Activated CD4-positive, CD25-positive, alpha-beta regulatory T cell (primary cell): ENCODE measurements around the gene CDH23.

Experiments used
- DNase-seq, 4 experiments: peaks; one replicate each; lab custom pipeline; 2025; lab: John Stamatoyannopoulos, UW

The CDH23 gene

DNA sequence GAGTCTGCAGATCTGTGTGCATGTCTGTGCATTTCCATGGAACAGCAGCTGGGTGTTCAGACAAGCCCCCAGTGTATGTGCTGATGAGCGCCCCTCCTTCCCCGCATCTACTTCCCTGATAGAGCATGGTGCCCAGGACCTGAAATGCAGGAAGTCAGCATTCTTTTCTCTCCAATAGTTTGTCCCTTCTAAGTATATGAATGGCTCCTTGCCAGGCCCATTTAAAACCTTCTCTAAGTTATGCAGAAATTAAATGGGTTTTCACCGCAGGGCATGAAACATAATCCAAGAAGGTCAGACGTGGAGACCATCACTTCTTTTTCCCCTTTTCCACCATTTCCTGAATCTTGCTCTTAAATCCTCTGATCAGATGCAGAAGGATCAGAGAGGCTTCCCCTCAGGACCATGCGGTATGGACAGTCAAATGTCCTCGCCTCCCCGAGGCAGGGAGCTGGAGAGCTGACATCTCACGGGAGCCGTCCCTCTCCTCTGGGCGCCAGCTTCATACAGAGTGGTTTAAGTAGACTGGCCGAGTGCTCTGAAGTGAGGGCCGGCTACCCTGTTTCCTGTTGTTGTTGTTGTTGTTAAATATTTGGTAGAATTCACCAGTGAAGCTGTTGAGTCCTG is 167.6 kb downstream of the CDH23 start:
- DNase-seq = no peak

DNA sequence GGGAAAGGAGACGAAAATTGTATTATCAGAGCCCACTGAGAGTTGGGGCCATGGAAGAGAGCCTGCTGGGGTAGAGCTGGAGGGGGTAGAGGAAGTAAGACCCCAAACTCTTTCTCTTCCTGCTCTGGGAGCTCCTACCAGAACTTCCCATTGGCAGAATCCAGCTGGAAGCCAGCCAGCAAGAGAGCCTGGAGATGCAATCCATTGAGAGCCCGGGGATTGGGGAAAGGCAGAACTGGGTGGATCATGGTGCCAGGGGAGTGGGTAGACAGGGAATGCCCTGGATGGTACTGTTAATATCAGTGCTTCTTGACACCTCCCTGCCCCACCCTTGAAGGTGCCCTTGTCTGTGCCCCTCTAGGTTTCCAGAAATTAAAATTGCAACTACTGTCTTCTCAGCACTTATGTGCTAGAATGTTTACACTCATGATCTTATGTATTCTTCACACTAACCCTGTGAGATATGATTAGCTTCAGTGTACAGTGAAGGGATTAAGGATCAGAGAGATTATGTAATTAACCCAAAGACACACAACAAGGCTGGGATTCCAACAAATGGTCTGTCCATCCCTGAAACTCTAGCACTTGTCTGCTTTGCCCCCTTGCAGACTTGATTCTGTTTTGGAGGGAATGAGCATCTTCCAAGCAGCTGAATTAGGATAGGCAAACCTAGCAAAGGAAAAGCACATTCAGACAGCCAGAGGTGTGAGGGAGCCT is 168.7 kb downstream of the CDH23 start:
- DNase-seq = no peak

GRCh38 chr10:71567006-71567405 is 170.3 kb downstream of the CDH23 start:
- DNase-seq = no peak

DNA sequence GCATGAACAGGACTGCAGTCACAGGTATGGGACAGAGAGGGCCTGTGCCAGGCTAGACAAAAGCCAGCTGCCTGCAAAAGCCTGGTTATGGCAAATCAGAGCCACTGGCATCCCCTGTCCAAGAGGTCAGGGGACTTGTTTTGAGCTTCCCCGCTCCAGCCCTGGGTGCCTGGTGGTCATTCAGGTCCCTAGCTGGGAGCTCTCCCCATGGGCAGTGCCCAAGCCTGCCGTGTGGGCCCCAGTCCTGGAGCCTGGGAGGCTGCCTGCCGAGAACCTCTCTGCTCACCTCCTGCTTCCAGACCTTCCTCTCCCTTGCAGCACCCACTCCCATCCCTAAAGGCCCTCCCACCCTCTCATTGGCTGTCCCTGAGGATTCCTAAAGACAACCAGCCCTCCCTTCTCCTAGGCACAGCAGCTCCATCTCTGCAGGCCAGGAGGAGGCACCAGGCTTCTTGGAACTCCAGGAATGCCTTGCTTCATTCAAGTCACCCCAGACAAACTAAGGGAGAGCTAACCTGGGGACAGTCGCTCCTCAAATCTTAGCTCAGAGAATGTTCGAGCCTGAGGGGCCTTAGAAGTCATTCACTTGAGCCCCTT is 172.3 kb downstream of the CDH23 start:
- no peak for DNase-seq

DNA sequence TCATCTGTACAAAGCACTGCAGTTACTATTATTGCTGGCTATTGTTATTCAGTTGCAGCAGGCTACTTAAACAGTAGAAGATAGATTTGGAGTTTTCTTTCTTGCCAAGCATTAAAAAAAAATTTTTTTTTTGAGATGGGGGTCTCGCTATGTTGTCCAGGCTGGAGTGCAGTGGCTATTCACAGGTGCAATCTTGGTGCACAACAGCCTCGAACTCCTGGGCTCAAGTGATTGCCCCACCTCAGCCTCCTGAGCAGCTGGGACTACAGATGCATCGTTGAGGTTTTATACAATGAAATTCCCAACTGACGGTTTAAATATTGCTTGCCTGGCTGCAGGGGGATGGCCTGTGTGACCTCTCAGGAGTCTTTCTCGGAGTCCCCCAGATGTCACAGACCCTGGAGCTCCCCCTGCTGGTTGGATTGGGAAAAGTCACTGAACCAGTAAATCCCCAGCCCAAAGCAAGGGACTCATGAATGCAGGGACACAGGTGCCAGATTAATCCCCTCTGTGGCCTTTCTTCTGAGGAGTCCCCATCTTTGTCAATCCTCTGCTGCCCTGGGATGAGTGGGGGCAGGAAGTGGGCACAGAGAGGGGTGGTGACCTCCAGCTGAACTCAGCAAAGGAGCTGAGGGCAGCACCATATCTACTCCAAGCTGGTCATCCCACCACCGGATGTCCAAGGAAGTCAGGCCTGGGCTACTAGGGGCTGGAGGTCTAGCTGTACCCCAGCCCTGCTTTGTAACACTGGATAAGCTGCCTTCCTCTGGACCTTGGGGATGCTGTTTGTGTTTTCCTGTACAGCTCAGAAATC is 173.3 kb downstream of the CDH23 start:
- DNase-seq = peak; percentile 50 to 85 (median 64)

DNA sequence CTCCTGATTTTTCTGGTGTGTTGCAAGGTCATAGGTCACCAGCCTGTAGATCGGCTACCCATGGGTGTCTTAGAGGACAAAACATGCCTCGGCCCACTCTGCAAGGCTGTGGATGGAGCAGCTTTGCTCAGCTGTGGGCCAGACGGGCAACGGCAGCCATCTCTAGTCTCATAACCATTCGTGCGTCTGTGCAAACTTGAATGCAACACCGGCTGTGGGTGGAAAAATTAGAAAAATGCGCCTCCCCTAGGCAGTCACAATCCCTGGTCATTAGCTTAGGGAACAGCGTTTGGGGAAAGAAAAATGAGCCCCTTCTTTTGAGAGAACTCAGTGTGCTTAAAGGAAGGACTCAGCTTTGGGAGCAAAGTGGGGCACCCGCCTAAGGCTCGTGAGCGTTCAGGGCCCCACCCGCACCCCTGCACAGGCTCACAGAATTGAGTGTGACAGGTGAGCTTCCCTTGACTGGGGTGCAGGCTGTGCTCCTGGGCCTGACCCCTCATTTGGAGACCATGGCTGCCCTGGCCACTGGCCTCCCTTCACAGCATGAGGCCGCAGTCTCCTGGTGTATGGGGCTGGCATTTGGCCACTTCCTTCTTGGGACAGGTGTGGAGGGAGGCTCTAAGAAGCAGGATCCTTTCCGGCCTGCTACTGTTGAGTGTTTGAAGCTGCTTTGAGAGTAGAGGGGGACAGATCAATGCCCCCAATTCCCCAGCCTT is 174.9 kb downstream of the CDH23 start:
- DNase-seq = no peak

DNA sequence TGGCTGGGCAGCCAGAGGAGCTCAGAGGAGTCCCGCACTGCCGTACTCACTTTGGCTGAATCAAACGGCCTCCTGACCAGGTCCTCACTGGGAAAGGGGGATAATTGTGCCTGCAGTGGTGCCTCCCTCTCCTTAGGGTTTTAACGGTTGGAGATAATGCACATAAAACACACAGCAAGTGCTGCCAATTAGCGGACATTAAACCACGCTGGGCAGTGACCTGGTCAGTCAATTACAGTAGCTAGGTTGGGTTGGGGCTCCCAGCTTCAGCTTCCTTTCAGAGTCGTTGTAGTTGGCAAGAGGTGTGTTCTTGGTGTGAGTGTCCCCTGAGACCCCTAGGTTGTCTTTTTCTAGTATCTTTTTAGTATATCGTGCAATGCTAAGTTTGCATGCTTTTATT is 176.2 kb downstream of the CDH23 start:
- no peak for DNase-seq

- no peak for DNase-seq
These were observed 177.1 kb downstream of the CDH23 start for GRCh38 chr10:71573562-71574518.

DNA sequence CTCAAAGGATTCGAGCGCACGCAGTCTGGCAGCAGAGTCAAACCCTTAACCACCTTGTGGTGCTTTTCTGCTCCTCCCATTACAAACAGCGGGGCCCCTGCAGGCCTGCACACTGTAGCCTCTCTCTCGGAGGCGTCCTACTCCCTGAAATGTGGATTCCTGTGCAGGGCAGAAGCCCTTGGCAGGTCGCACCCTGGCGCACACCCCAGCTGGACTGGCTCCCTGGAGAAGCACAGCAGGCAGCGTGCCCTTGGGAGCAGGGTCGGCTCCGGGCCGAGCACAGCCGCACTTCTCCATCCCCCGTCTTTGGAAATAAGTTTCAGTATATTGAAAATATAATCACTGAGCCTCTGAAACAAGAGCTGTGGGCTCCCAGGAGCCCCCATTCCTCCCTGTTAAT is 178.7 kb downstream of the CDH23 start:
- DNase-seq = no peak

DNA sequence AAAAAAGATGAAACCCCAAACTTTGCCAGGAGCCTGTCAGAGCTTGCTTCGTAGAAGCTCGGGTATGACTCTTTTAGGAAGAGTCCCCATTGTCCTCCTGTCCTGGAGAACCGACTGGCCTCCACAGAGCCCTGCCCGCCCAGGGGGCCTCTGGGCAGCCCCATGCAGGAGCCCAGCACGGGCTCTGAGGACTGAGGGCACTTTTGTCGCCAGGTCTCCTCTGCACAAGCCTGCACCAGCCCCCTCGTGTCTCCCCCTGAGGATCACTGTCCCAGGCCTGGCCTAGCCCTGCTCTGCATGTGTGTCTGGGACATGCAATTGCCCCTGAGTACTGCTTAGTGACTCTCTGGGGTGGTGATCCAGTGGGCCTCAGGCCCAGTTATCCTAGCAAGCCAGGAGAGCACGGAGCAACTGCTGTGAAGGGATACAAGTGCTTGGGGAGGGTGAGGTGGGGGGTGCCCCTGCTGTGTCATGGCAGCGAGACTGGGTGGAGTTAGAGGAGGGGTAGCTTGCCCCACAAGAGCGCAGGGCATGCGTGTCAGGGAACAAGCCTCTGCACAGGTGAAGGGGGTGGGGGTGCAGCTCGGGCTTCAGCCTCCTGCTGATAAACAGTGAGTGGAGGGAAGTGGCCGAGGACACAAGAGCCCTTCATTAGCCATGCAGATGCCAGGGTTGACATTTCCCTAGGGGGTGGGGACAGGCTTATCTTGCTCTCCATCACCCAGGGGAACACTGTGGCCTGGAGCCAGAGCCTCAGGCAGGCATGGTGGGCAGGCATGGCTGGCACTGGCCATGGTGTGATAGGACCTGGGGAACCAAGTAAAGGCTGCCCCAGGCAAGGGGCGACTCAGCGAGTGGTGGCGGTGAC is 179.4 kb downstream of the CDH23 start:
- DNase-seq = no peak

DNA sequence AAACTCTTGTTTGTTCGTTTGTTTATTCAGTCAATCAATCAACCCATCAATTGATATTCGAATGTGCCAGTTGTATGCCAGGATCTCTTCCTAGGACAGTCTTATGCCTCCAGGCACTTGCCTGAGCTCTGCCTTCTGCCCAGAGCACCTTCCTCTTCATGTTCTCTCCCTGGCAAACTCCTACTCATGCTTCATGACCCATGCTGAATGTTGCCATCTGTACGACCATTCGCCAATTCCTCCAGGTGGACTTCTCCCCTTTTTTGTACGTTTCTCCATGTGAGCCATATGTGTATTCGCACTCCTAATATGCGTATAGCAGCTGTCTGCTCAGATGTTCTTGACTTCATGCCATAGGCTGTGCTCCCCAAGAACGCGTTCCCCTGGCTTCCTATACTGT is 180.1 kb downstream of the CDH23 start:
- DNase-seq = no peak

DNA sequence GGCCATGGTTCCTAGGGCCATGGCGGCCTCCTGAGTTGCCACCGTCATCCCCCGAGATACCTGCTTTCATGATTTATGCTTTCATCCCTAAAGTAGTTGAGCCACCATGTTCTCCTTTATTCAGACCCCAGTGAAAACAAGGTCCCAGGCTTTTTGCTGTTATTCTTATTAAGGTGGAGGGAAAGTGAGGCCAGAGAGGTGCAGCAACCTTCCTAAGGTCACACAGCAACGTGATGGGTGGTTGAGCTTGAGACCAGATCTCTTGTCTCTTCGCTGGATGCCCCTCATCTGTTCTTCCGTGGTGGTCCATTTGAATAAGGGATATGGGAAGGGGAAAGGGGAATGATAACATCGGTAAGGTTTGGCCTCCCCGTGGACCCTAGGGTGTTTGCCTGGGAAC is 180.6 kb downstream of the CDH23 start:
- no peak for DNase-seq

DNA sequence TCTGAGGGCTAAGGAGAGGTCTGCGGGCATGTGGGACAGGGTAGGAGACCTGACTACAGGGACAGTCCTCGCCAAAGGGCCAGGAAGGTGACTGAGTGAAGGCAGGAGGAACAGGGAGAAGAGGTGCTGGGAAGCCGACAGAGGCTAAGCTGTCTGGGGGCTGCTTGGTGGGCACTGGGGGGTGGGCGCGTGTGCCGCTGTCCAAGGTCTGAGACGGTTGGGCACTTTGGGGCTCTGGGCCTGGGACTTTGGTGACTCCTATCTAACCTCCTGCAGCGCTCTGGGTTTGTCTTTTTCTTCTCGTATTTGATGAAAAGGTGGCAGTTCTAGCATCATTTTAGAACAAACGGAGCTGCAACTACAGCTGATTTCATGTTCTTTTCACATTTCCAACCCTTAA is 181.3 kb downstream of the CDH23 start:
- no peak for DNase-seq

- no peak for DNase-seq
These were observed 182.9 kb downstream of the CDH23 start for GRCh38 chr10:71579668-71580067.

GRCh38 chr10:71580415-71580814 is 183.7 kb downstream of the CDH23 start:
- DNase-seq = no peak

DNA sequence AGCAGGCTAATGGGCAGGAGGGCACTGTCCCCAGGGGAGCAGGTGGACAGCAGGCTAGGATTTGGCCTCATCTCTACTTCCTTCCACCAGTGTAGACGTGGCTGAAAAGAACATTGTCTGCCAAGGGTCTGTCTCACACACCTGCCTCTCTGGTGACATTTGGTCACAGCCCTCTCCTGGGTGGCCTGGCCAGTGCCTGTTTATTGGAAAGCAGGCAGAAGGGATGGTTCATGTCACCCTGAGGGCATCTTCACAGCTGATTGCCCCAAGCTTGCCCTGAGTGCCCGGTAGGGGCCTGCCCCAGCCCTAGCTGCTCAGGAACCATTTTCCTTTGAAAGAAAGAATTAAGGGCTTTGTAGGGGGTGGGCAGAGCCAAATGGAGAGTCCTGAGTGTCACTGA is 184.2 kb downstream of the CDH23 start:
- DNase-seq = no peak

DNA sequence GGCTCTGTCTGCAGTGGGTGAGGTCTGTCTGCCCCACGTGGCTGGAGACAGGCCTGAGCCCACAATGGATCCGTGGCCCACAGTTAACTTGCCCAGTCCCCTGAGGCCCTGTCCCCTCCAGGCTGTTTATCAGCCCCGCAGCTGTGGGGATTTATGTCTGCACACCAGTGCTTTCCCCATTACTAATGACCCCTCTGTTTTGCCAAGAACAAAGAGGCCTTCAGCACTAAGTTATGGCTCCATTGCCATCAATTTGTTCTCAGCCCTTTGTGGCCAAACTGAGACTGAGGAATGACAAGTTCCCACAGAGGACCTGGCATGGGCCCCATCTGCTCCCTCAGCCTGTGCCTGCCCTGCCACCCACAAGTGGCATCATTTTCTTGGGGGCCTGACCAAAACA is 184.7 kb downstream of the CDH23 start:
- no peak for DNase-seq

DNA sequence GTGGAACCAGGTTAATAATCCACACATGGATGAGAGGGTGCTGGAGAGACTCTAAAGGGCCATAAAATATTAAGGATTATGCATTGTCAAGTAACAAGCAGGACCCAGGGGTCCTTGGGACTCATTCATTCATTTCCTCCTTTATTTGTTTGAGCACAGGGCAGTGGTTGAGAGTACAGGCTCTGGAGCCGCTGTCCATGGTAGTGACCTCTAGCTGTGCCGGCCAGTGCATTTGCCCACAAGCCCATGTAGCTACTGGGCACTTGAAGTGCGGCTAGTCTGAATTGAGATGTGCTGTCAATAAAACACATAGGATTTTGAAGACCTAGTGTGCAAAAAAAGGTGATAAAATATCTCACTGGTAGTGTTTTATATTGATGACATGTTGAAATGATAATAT is 185.3 kb downstream of the CDH23 start:
- no peak for DNase-seq

DNA sequence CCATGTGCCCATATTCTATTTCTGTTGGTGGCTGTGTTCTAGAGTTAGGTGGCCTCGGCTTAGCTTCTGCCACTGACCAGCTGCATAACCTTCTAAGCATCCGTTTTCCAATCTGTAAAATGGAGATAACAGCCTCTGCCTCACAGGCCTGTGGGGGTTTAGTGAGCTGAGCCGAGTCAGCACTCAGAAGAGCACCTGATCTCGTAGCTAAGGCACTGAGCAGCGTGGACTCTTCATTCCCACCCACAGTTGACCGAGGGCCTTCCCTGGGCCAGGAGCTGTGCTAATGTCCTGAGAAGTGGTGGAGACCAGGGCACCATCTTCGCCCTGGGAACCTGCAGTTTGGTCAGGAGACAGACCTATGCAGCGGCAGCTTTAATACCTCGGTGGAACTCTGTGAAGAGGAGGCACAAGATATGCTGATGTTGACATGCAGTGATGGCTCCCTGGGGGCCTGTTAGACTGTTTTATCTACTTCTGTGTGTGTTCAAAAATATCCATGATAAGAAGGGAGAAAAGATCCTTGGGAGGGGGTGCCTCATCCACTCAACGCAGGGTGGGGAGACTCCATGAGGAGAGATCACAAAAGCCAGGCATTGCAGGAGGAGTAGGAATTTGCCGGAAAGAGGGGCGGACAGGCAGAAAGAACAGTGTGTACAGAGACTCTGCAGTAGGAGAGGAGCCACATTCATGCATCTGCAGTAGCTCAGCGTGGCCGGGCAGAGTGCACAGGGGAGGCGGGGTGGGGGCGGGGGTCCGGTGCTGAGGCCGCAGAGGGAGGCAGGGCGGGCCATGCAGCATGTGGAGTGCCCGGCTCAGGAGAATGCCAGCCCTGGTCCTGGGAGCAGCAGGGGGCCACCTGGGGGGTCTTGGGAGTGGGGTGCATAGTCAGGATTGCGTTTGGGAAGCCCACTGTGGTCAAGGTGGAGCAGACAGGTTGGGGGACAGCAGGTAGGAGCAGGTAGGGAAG is 186.1 kb downstream of the CDH23 start:
- no peak for DNase-seq
